ENCODE measurements around the gene FAM193B. TPM values are rescaled to one million over a fixed set of nuclear protein-coding genes. Genes with fewer than 3 reads are reported as not detected.
"Not testable (repeated sequence)": the region's sequence is repeated elsewhere in the genome, so short reads cannot be mapped to it uniquely, and the experiment has no call there.

The FAM193B gene
- total RNA-seq, 6 experiments from 2014 or later, result 22.1 to 55.4 (median 39.2) TPM

DNA sequence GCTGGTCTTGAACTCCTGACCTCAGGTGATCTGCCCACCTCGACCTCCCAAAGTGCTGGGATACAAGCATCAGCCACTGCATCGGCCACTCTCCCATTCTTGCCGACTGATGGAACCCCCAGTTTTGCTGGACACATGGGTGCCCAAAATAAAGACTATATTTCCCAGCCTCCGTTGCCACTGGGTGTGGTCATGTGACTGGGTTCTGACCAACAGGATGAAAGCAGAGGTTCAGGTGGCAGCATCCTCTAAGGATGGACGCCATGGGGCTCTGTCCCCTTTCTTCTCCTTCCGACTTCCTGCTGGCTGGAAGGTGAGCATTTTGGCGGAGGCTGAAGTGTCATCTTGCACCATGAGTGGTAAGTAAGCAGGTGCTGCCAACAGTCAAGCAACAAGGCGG, 67.2 kb downstream of the FAM193B start:
- no peaks in the 10 kb centered on the region for H3K4me1 ChIP-seq
- peaks cover 0 to 2% (median 0%) of the 10 kb centered on the region in 4 donors for H3K36me3 ChIP-seq
- WGBS (ENCODE audit: insufficient coverage, low coverage, low lambda C conversion rate, missing lambda C conversion rate), result 100% methylated on average over 2 of the region's 8 CpGs
- intact Hi-C loops (cut with DNase I), result no loop called here
- no peaks in the 10 kb centered on the region for H3K9me3 ChIP-seq
- H3K27me3 ChIP-seq, result no peaks in the 10 kb centered on the region
- ATAC-seq, result no peak
- H3K27ac ChIP-seq, result no peak overlapping the region
- H3K4me3 ChIP-seq, result no peak overlapping the region
- DNase-seq, result no peak
- TF ChIP-seq CTCF (IDR thresholded peaks at IDR 0.05) (no peak), POLR2A (IDR thresholded peaks at IDR 0.05) (no peak)

GRCh38 chr5:177486256-177486655, 68.1 kb downstream of the FAM193B start:
- intact Hi-C loops (cut with DNase I), result no loop called here
- H3K27me3 ChIP-seq, result no peaks in the 10 kb centered on the region
- no peak overlapping the region for H3K27ac ChIP-seq
- ATAC-seq, result no peak
- no peaks in the 10 kb centered on the region for H3K9me3 ChIP-seq
- no peak for DNase-seq
- no peak overlapping the region for H3K4me3 ChIP-seq
- H3K4me1 ChIP-seq, result no peaks in the 10 kb centered on the region
- 90% methylated on average over 2 of the region's 3 CpGs for WGBS (ENCODE audit: insufficient coverage, low coverage, low lambda C conversion rate, missing lambda C conversion rate)
- TF ChIP-seq CTCF (IDR thresholded peaks at IDR 0.05) (no peak), POLR2A (IDR thresholded peaks at IDR 0.05) (no peak)
- peaks cover 0 to 2% (median 0%) of the 10 kb centered on the region in 4 donors for H3K36me3 ChIP-seq

DNA sequence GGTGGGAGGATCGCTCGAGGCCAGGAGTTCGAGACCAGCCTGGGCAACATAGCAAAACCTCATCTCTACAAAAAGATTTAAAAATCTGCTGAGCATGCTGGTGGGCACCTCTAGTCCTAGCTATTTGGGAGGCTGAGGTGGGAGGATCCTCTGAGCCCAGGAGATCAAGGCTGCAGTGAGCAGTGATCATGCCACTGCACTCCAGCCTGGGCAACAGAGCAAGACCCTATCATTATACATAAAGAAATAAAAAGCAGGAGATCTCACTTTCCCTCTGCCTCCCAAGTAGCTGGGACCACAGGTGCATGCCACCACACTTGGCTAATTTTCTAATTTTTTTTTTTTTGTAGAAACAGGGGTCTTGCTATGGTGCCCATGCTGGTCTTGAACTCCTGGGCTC, 68.6 kb downstream of the FAM193B start:
- intact Hi-C loops (cut with DNase I); H3K27ac ChIP-seq; H3K4me1 ChIP-seq; H3K36me3 ChIP-seq; H3K4me3 ChIP-seq; H3K27me3 ChIP-seq; ATAC-seq; DNase-seq; H3K9me3 ChIP-seq: not testable (repeated sequence)
- WGBS (ENCODE audit: insufficient coverage, low coverage, low lambda C conversion rate, missing lambda C conversion rate), result 93% methylated on average over 3 of the region's 3 CpGs

GRCh38 chr5:177484902-177485549, 69.3 kb downstream of the FAM193B start:
- ATAC-seq, result no peak
- DNase-seq, result no peak
- Histone ChIP-seq H3K4me1 (peaks cover 0 to 4% (median 1%) of the 10 kb centered on the region in 4 donors), H3K27me3 (no peaks in the 10 kb centered on the region), H3K4me3 (no peak overlapping the region), H3K36me3 (peaks cover 0 to 2% (median 0%) of the 10 kb centered on the region in 4 donors), H3K9me3 (no peaks in the 10 kb centered on the region), H3K27ac (no peak overlapping the region)
- intact Hi-C loops (cut with DNase I), result no loop called here
- WGBS (ENCODE audit: insufficient coverage, low coverage, low lambda C conversion rate, missing lambda C conversion rate), result 75% methylated on average over 7 of the region's 13 CpGs
- TF ChIP-seq POLR2A (IDR thresholded peaks at IDR 0.05) (no peak), CTCF (IDR thresholded peaks at IDR 0.05) (no peak)

DNA sequence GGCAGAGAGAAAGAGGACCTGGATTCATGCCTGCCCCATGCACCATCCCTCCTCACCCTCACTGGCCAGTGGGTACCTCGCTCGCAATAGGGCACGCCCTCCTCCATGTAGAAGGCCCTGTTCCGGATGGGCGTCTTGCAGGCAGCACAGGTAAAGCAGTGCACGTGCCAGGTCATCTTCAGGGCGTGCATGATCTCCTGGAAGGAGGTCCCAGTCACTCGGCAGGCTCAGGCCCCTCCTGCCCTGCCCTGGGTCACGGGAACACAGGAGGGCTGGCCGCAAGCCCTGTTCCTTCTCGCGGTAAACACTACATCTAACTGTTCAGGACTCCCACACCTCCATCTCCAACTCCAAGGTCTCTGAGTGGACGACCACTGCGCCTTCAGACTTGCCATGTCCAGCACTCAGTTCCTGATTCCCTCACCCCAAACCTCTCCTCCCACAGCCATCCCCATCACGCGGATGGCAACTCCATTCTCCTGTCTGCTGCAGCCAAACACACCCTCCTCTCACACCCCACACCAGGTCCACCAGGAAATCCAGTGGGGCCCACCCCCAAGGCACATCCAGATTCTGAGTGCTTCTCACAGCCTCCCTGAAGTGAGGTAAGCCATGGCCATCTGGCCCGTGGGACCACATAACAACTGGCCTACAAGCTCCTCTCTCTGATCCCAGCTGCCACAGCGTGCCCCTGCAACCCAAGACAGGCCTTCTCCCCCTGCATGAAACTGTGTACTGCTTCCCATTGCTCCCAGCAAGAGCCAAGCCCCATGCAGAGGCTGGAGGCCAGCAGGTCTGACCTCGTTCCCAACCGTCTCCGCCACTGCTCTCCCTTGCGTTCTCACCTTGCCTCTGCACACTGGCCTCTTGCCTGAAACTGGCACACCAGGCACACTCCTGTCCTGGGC, 70.1 kb downstream of the FAM193B start:
- peaks cover 0 to 2% (median 0%) of the 10 kb centered on the region in 4 donors for H3K36me3 ChIP-seq
- no peaks in the 10 kb centered on the region for H3K27me3 ChIP-seq
- TF ChIP-seq CTCF (IDR thresholded peaks at IDR 0.05) (no peak), POLR2A (IDR thresholded peaks at IDR 0.05) (no peak)
- no peak overlapping the region for H3K4me3 ChIP-seq
- intact Hi-C loops (cut with DNase I), result no loop called here
- WGBS (ENCODE audit: insufficient coverage, low coverage, low lambda C conversion rate, missing lambda C conversion rate), result 93% methylated on average over 16 of the region's 22 CpGs
- no peak for ATAC-seq
- no peaks in the 10 kb centered on the region for H3K9me3 ChIP-seq
- H3K27ac ChIP-seq, result no peak overlapping the region
- H3K4me1 ChIP-seq, result peaks cover 0 to 12% (median 5%) of the 10 kb centered on the region in 4 donors
- DNase-seq, result no peak

All from right lobe of liver (tissue), 6 donors.